SK-N-SH treated with all-trans-retinoic acid at 6 μM for 48 hours (cell line): ENCODE measurements around the gene TYW1B.
"Not testable (repeated sequence)": the region's sequence is repeated elsewhere in the genome, so short reads cannot be mapped to it uniquely, and the experiment has no call there.

Source experiments
- CSDC2 ChIP-seq: fragments of 250-450 bp; sonication (Bioruptor Pico); IDR thresholded peaks from 2 replicates; pipeline ENCODE4 v1.5.0; 2020; ENCODE audit warnings: mild to moderate bottlenecking, moderate library complexity
- ZFP3 ChIP-seq: fragments of 250-450 bp; sonication (Bioruptor Pico); IDR thresholded peaks from 2 replicates; pipeline ENCODE4 v1.5.0; 2020; ENCODE audit warnings: mild to moderate bottlenecking, moderate library complexity
- ZFP30 ChIP-seq: fragments of 450-650 bp; formaldehyde crosslinking; IDR thresholded peaks from 2 replicates; pipeline ENCODE4 v1.5.0; 2022; ENCODE audit warnings: mild to moderate bottlenecking, moderate library complexity
- ZNF70 ChIP-seq: fragments of 450-650 bp; formaldehyde crosslinking; IDR thresholded peaks from 2 replicates; pipeline ENCODE4 v1.5.0; 2020; ENCODE audit warnings: mild to moderate bottlenecking, moderate library complexity
- TF ChIP-seq, protein P1 (sequence below): fragments of 250-450 bp; sonication (Bioruptor Pico); IDR thresholded peaks from 2 replicates; pipeline ENCODE4 v1.8.0; 2020; ENCODE audit warnings: mild to moderate bottlenecking, moderate library complexity, borderline replicate concordance

DNA sequence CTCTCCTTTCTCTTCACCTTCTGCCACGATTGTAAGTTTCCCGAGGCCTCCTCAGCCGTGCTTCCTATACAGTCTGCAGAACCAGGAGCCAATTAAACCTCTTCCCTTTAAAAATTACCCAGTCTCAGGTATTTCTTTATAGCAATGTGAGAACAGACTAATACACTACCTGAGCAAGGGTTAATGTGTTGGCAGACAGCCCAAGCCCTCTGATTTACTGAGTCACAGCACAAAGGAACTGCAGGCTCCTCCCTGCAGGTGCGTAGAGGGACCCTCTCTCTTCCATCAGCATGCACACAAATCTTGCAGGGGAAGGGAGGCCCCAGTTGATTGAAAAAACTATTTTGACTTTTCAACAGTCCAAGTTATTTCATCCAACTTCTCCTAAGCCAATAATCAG is 271.3 kb downstream of the TYW1B start:
- not testable (repeated sequence) for TF ChIP-seq CSDC2 (CRISPR knock-in tag); ZNF70 (CRISPR knock-in tag); ZFP3; ZFP30 (CRISPR knock-in tag)
- TF ChIP-seq, protein P1, sequence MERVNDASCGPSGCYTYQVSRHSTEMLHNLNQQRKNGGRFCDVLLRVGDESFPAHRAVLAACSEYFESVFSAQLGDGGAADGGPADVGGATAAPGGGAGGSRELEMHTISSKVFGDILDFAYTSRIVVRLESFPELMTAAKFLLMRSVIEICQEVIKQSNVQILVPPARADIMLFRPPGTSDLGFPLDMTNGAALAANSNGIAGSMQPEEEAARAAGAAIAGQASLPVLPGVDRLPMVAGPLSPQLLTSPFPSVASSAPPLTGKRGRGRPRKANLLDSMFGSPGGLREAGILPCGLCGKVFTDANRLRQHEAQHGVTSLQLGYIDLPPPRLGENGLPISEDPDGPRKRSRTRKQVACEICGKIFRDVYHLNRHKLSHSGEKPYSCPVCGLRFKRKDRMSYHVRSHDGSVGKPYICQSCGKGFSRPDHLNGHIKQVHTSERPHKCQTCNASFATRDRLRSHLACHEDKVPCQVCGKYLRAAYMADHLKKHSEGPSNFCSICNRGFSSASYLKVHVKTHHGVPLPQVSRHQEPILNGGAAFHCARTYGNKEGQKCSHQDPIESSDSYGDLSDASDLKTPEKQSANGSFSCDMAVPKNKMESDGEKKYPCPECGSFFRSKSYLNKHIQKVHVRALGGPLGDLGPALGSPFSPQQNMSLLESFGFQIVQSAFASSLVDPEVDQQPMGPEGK (CRISPR knock-in tag), result not testable (repeated sequence)
